ENCODE measurements around the gene PGAM2. TPM values are rescaled to one million over a fixed set of nuclear protein-coding genes. Genes with fewer than 3 reads are reported as not detected.

The PGAM2 gene
- total and polyA plus RNA-seq, 2 of the 13 experiments (the other 11 are each of a cell fraction or from before 2014, with no cell fraction given) = 0.22 TPM; not detected in 1

DNA sequence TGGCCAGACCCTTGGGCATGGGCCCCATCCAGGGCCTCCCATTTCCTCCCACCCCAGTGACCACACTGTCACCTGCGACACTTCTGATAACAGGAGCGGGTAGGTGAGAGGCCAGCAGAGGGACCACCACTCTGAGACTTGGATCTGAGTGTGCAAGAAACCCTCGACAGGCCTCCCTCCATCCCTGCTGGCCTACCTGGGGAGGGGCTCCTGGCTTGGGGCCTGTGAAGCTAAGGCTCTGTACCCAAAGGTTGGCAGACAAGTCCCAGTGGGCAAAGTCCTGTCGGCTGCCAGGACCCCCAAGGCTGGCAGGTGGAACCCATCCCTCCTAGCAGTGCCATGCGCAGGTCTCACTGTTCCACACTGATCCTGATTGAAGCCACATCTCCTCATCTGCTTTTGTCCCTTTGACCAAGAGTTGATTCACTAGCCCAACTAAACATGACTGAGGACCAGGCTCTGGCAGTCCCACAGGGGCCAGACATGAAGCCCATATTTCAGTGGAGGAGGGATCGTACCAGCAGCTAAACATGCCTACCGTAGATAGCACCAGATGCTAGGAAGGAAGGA, 1.2 kb upstream of the PGAM2 start:
- Histone ChIP-seq H3K9me3 (ENCODE audit: low read length) (no peaks in the 10 kb centered on the region), H3K4me1 (ENCODE audit: insufficient read depth, low read length) (peaks cover 73% of the 10 kb centered on the region), H3K27me3 (ENCODE audit: control insufficient read depth in 1 of 2, insufficient read depth in 2 of 2, low read length in 2 of 2) (no peaks in the 10 kb centered on the region), H2AFZ (ENCODE audit: low read length) (no peak overlapping the region), H3K79me2 (ENCODE audit: insufficient read depth, low read length) (no peaks in the 10 kb centered on the region), H4K20me1 (ENCODE audit: insufficient read depth, low read length) (no peaks in the 10 kb centered on the region), H3K36me3 (replicated peaks in 1 of 2; ENCODE audit: control insufficient read depth in 1 of 2, insufficient read depth in 2 of 2, low read length in 2 of 2) (peaks cover 0 to 2% of the 10 kb centered on the region in 2 experiments; a peak in 1 of 5 replicates), H3K9ac (ENCODE audit: insufficient read depth, low read depth, low read length) (no peak overlapping the region), H3K27ac (ENCODE audit: extremely low read length, insufficient read depth, low read length) (no peak overlapping the region), H3K4me2 (ENCODE audit: low read depth, low read length) (no peak overlapping the region), H3K4me3 (replicated peaks in 1 of 3; ENCODE audit: insufficient read depth in 1 of 3, low read depth in 2 of 3, low read length in 3 of 3) (no peak overlapping the region)
- ChIA-PET POLR2A (interaction anchor here (0.8 to 1.1 kb wide), 2 partner anchors 22 to 507 kb away, joined by 3 to 4 read pairs; partner anchors contain the start of genes DBNL and DDX56), CTCF (ENCODE audit: low intra/inter-chr PET ratio, low total read pairs) (no interaction called here)
- no TSS peak for BruUV-seq (replicated peaks)
- TF ChIP-seq DZIP1 (CRISPR knock-in tag; IDR thresholded peaks at IDR 0.05) = peak; percentile 52; the same call in 1 of the 2 replicates
- no peak for TF ChIP-seq ZNF724P (CRISPR knock-in tag; IDR thresholded peaks at IDR 0.05; ENCODE audit: borderline replicate concordance)
- no peak for TF ChIP-seq MED1 (CRISPR knock-in tag; IDR thresholded peaks at IDR 0.05)
- peak; percentile 52 for TF ChIP-seq AGO1 (IDR thresholded peaks at IDR 0.05; ENCODE audit: low read depth, low read length, poor library complexity, severe bottlenecking)
- TF ChIP-seq, protein P1, sequence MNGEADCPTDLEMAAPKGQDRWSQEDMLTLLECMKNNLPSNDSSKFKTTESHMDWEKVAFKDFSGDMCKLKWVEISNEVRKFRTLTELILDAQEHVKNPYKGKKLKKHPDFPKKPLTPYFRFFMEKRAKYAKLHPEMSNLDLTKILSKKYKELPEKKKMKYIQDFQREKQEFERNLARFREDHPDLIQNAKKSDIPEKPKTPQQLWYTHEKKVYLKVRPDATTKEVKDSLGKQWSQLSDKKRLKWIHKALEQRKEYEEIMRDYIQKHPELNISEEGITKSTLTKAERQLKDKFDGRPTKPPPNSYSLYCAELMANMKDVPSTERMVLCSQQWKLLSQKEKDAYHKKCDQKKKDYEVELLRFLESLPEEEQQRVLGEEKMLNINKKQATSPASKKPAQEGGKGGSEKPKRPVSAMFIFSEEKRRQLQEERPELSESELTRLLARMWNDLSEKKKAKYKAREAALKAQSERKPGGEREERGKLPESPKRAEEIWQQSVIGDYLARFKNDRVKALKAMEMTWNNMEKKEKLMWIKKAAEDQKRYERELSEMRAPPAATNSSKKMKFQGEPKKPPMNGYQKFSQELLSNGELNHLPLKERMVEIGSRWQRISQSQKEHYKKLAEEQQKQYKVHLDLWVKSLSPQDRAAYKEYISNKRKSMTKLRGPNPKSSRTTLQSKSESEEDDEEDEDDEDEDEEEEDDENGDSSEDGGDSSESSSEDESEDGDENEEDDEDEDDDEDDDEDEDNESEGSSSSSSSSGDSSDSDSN (CRISPR knock-in tag; IDR thresholded peaks at IDR 0.05) = no peak
- no peak for TF ChIP-seq SIX1 (CRISPR knock-in tag; IDR thresholded peaks at IDR 0.05; ENCODE audit: borderline replicate concordance)
- TF ChIP-seq AKAP8 (CRISPR knock-in tag; IDR thresholded peaks at IDR 0.05) = peak; percentile 71; the same call in 1 of the 2 replicates
- peak in 1 of 2 experiments; percentile 28; a peak in 1 of 4 replicates for TF ChIP-seq POLR2A (IDR thresholded peaks at IDR 0.05; ENCODE audit: insufficient read depth in 1 of 2, low read depth in 2 of 2, low read length in 2 of 2)
- TF ChIP-seq RBM22 (optimal IDR thresholded peaks at IDR 0.05; ENCODE audit: low read length) = peak; percentile 26
- no peak for TF ChIP-seq ZBTB42 (CRISPR knock-in tag; IDR thresholded peaks at IDR 0.05)
- no peak for TF ChIP-seq RXRB (CRISPR knock-in tag; IDR thresholded peaks at IDR 0.05; ENCODE audit: borderline replicate concordance)
- TF ChIP-seq, protein P2, sequence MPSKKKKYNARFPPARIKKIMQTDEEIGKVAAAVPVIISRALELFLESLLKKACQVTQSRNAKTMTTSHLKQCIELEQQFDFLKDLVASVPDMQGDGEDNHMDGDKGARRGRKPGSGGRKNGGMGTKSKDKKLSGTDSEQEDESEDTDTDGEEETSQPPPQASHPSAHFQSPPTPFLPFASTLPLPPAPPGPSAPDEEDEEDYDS (CRISPR knock-in tag; IDR thresholded peaks at IDR 0.05) = no peak
- TF ChIP-seq ZNF263 (CRISPR knock-in tag; IDR thresholded peaks at IDR 0.05) = no peak
- no peak for TF ChIP-seq SAP130 (CRISPR knock-in tag; IDR thresholded peaks at IDR 0.05; ENCODE audit: low read depth)
- TF ChIP-seq GTF2F1 (IDR thresholded peaks at IDR 0.05; ENCODE audit: low read length) = no peak
- no peak for TF ChIP-seq PLSCR1 (CRISPR knock-in tag; IDR thresholded peaks at IDR 0.05; ENCODE audit: borderline replicate concordance)
- 0 out of 2 replicates have a peak, but pooled peaks have one; percentile 47 for TF ChIP-seq NRL (CRISPR knock-in tag; IDR thresholded peaks at IDR 0.05; ENCODE audit: borderline replicate concordance)
- TF ChIP-seq ZNF776 (CRISPR knock-in tag; IDR thresholded peaks at IDR 0.05) = no peak
- in situ Hi-C loops (cut with HindIII; ENCODE audit: extremely low pct_ligation_motif_present, low pct_unique_long_range_greater_than_20kb) = no loop called here
- ATAC-seq = peak; percentile 4
- no peak for DNase-seq (ENCODE audit: low spot score)
- 61% methylated on average over 3 of the region's 7 CpGs for WGBS (ENCODE audit: low lambda C conversion rate)
- no peak for FAIRE-seq
- intact Hi-C loops (cut with micrococcal nuclease; ENCODE audit: unreplicated experiment) = no loop called here

All from HepG2 (cell line).